ENCODE measurements around the gene TRPC4AP. TPM values are rescaled to one million over a fixed set of nuclear protein-coding genes. Genes with fewer than 3 reads are reported as not detected.

TRPC4AP gene
- polyA plus RNA-seq, 3 donors, result 67.0 to 69.7 (median 68.9) TPM

DNA sequence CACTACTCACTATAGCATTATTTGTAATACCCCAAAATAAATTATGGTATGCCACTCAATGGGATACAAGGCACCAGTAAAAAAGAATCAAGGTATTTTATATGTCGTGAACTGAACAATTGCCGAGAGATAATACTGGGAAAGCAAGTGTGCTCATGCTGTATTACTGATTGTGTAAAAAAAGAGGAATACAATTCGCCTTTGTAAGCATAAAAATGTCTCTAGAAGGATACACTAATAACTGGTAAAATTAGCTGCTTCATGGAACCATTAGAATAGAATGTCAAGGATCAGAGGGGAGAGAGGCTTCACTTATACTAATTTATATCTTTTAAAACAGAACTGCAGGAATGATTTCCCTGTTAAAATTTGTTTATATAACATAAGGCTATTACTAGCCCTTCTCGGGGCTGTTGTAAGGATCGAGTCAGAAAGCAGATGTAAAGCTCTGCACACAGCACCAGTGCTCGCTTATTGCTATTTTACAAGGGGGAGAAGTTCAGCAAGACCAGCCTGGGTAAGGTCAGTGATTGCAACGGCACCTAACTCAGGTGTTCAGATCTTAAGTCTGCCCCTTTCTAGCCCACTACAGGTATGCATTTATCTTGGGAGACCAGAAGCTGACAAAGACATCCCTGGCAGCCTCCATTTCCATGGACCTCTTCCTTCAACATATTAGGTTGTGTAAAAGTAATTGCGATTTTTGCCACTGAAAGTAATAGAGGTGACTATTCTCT, 75.3 kb downstream of the TRPC4AP start:
- DNase-seq (ENCODE audit: low read depth in 3 of 3, low spot score in 2 of 3), result no peak

DNA sequence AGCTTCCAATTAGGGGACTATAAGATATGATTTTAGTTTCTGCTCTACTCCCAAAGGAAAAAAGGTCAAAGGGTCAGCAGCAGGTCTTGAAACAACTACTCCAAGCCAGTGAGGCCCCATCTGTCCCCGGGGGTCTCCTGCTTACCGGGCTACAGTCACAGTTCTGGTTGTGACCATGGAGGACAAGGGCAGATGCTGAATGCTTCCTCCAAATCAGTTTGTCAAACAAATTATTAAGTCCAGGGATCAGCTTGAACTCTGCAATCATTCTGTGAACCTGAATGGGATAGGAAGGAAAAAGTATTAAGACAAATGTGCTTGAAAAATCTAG, 76.8 kb downstream of the TRPC4AP start:
- DNase-seq (ENCODE audit: low read depth in 3 of 3, low spot score in 2 of 3), result no peak

DNA sequence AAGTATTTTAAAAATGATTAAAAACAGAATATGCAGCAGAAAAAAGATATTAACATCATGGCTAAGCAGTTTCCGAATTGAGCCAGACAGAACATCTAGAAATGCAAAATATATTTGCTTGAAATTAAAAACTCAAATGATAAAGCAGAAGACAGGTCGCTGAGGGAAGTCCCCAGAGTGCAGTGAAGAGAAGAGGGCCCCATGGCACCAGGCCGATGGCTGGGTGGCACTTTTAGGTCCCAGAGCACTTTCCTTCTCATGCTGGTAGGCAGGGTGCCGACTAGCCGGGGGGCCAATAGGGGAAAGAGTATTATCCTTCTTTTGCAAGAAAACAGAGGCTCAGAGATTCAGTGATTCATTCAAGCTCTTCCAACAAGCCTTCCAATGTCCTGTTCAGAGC, 78.1 kb downstream of the TRPC4AP start:
- DNase-seq (ENCODE audit: low read depth in 3 of 3, low spot score in 2 of 3), result no peak

DNA sequence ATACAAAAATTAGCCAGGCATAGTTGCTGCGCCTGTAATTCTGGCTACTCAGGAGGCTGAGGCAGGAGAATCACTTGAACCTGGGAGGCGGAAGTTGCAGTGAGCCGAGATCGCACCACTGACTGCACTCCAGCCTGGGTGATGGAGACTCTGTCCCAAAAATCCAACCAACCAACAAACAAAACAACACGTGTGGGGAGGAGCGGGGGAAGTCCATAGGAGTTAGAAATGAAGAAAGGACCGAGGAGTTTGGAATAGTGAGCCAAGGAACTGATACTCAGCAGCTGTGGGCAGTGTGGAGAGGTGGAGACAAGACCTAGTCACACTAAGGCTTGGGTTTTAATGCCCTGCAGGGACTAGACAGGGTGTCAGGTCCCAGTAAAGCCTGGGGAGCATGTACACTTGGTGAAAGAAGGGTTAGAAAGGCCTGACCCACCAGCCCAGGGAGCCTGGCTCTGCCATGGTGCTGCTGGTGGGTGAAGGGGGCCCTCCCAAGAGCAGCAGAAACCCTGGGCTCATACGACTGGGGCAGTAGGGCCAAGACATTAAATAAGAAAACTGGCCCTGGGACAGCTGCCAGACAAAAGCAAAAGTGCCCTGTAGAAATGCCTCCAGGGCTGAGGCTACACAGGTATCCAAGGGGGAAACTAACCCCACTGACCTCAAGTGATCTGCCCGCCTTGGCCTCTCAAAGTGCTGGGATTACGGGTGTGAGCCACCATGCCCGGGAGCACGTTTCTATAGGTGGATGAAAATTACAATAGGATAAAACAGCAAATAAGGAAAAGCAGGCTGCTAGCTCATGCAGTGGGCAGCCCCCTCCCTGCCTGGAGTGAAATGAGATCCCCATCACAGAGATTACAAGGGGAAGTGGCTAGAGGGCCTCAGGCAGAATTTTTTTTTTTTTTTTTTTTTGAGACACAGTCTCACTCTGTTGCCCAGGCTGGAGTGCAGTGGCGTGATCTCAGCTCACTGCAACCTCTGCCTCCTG, 78.9 kb downstream of the TRPC4AP start:
- no peak for DNase-seq (ENCODE audit: low read depth in 3 of 3, low spot score in 2 of 3)

GRCh38 chr20:35012227-35013069, 80.2 kb downstream of the TRPC4AP start:
- DNase-seq (ENCODE audit: low read depth in 3 of 3, low spot score in 2 of 3), result no peak

DNA sequence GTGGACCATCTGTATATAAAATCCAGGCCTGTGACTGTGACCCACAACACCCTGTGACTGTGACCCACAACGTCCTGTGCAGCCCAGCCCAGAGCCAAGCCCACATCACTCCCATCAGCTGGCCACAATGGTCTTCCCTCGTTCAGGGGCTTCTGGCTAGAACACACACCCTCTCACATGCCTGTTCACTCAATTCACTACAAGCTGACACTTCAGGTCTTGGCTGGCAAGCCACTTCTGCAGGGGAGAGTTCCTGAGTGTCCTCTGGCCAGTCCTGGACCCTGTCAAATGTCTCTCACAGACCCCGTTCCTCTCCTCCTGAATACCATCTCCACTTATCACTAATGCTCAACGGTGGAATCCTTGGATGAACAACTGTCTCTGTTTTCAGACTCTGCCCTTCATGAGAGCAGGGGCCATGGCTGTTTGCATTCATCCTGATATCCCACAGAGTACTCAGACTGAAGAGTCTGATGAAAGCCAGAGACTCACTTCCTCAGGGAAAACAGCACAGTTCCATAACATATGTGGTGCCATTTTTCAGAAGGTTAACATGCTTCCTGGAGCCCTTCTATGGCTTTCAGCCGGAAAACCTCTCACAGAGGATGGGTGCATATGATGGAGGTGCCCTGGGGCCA, 80.9 kb downstream of the TRPC4AP start:
- no peak for DNase-seq (ENCODE audit: low read depth in 3 of 3, low spot score in 2 of 3)

DNA sequence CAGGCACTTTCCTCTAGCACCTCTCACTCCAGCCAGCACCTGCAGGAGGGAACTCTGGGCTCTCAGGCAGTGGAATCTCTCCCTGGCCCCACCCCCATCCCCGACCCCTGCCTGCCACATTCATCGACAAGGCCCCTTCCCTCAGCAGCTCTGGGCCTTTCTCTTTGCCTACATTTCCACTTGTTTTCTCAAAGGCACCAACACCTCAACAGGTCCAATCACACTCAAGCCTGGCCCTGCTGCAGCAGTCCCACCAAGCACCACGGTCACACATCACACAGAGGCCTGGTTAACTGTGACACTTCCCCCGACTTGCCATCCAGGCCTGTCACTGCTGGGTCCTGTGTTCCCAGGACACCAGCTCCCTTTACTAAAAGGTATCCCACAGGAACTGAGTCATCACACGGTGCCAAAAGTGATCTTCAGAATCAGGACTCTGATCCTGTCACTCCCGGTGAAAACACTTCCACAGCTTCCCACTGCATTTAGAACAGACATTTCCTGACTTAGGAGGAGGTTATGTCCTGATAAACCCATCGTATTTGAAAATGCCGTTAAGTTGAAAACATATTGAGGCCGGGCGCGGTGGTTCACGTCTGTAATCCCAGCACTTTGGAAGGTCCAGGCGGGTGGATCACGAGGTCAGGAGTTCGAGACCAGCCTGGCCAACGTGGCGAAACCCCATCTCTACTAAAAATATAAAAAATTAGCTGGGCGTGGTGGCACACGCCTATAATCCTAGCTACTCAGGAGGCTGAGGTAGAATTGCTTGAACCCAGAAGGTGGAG, 82.0 kb downstream of the TRPC4AP start:
- DNase-seq (ENCODE audit: low read depth in 3 of 3, low spot score in 2 of 3), result no peak

DNA sequence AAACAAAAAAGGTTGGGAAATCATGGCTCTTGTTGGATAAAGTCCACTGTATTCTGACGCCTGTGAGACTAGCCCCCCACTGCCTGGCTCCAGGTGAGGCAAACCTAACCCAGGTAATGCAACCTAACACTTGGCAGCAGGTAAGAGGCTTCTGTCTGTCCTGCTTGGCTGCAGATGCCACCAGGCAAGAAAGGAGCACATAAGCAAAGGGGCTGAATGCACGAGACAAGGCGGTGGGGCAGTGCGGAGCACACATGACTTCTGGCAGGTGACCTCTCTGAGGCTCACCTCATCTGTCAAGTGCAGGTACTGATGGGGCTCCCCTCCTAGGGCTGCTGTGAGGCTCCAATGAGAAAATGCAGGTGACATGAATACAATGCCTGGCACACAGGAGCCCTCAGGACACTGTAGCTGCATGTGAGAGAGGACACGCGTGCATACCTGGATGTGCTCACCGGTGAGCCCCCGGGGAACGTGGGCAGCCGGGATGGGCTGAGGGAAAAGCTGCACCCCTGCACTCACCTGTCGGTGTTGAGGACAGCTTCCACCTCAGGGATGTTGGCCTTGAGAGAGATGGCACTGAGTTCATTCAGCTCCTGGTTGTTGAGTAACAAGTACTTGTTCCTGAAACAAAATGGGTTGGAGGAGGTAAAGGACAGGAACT, 82.8 kb downstream of the TRPC4AP start:
- DNase-seq (ENCODE audit: low read depth in 3 of 3, low spot score in 2 of 3), result no peak

- DNase-seq (ENCODE audit: low read depth in 3 of 3, low spot score in 2 of 3), result no peak
Observed at GRCh38 chr20:35008411-35009342, 83.9 kb downstream of the TRPC4AP start.

GRCh38 chr20:35007891-35008290, 84.7 kb downstream of the TRPC4AP start:
- no peak for DNase-seq (ENCODE audit: low read depth in 3 of 3, low spot score in 2 of 3)

DNA sequence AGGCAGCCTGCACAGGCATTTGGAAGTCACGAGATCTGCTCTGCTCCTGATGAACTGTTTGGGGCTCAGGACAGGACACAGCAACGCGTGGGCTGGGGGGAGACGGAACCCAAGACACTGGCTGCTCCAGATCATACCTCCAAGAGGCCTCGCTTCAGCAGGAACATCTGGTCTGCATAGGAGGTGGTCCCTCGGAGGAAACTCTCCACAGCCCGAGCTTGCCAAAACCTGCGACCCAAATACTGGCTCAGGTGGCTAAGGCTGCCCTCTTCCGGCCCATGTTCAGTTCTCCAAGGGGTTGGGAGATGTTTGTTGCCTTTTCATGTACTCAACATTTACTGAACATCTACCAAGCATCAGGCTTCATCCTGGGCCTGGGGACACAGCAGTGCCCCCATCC, 85.2 kb downstream of the TRPC4AP start:
- DNase-seq (ENCODE audit: low read depth in 3 of 3, low spot score in 2 of 3), result no peak

GRCh38 chr20:35006531-35006971, 86.1 kb downstream of the TRPC4AP start:
- no peak for DNase-seq (ENCODE audit: low read depth in 3 of 3, low spot score in 2 of 3)

- no peak for DNase-seq (ENCODE audit: low read depth in 3 of 3, low spot score in 2 of 3)
Observed at GRCh38 chr20:35006009-35006408, 86.6 kb downstream of the TRPC4AP start.

GRCh38 chr20:35005463-35005961, 87.1 kb downstream of the TRPC4AP start:
- DNase-seq (ENCODE audit: low read depth in 3 of 3, low spot score in 2 of 3), result no peak

DNA sequence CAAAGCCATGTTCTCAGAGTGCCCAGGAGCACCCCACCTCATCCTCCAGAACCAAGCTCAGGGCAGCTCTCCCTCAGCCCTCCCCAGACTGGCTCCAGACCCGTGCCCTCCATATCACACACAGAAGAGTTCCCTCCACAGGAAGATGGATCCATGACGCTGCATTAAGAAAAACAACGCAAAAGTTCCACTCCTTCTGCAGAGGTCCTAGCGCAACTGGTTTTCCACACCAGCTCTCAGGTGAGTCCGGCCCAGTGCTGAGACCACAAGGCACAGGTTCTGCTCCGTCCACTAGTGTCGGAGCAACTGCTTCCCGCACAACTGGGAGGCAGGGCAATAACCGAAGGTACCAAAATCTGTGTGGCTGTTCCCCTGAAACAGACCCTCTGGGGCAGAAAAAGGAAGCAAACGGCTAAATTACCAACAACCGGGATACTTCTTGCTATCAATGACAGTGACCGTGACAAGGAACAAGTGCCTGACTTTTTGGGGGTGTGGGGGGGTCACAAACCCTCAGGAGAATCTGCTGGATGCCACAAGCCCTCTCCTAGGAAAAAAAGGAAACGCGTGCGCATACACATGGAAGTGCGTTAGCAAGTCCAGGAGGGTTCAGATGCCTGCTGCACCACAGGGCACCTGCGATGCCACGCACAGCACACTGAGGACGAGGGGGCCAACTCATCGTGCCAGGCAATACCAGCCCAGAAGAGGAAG, 87.7 kb downstream of the TRPC4AP start:
- no peak for DNase-seq (ENCODE audit: low read depth in 3 of 3, low spot score in 2 of 3)

GRCh38 chr20:35004051-35004725, 88.4 kb downstream of the TRPC4AP start:
- DNase-seq (ENCODE audit: low read depth in 3 of 3, low spot score in 2 of 3), result no peak

Data from right renal cortex interstitium (tissue), 3 donors.